ENCODE results near the gene KLHL25. TPM values are rescaled to one million over a fixed set of nuclear protein-coding genes. Genes with fewer than 3 reads are reported as not detected.

The KLHL25 gene
- total RNA-seq, 2 donors from 2014 or later, result 9.8 to 12.3 TPM

DNA sequence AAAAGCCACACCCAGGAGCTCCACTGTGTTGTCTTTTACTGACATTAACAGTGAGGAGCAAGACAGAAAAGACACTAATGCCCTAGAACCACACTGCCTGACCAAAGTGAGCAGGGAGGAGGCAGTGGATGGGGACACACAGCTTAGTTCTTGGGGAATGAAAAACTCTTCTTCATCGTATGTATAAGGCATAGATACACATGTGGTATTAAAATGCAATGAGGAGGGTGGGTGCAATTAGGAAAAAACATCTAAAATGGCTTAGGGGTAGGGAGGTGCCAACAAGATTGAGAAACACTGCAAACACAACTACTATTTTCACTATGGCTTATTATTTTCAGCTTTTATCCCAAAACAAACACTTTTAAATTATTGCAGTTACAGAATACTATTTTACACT is 15.5 kb downstream of the KLHL25 start:
- H3K4me3 Mint-ChIP-seq, result no peak overlapping the region
- DNase-seq (no peak), ATAC-seq (no peak)
- no peaks in the 10 kb centered on the region for H3K9me3 ChIP-seq (ENCODE audit: control insufficient read depth, low read length, poor library complexity, severe bottlenecking)
- H3K27ac Mint-ChIP-seq, result no peak overlapping the region
- H3K36me3 Mint-ChIP-seq (ENCODE audit: low read depth), result no peaks in the 10 kb centered on the region
- no peaks in the 10 kb centered on the region for H3K27me3 Mint-ChIP-seq
- peaks cover 31% of the 10 kb centered on the region for H3K4me1 Mint-ChIP-seq

DNA sequence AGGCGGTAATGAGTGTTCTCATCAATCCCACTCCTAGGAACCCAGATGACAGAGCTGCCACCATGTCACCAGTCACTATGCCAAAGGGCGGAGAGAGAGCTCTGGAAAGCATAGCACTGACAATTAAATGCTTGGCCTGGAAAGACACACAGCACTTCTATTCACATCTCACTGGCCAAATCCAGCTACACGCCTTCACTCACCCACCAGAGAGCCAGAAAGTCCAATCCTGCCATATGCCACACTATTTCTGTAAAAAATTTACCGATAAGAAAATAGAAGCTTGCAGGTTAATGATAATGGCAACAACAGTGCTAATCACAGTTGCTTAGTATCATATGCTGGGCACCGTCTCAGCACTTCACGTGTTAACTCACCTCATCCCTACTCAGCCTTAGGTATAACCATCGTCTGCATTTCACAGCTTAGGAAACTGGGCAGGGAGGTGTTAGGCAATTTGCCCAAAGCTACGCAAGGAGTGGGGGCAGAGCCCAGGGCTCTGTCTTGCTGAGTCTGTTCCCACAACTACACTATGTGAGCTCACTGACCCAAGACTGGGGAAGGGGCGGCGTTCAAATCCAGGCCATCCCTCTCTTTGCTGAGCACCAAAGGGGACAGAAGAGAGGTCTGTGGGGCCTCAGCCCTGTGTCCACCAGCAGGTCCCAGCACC is 16.5 kb downstream of the KLHL25 start:
- no peak overlapping the region for H3K27ac Mint-ChIP-seq

DNA sequence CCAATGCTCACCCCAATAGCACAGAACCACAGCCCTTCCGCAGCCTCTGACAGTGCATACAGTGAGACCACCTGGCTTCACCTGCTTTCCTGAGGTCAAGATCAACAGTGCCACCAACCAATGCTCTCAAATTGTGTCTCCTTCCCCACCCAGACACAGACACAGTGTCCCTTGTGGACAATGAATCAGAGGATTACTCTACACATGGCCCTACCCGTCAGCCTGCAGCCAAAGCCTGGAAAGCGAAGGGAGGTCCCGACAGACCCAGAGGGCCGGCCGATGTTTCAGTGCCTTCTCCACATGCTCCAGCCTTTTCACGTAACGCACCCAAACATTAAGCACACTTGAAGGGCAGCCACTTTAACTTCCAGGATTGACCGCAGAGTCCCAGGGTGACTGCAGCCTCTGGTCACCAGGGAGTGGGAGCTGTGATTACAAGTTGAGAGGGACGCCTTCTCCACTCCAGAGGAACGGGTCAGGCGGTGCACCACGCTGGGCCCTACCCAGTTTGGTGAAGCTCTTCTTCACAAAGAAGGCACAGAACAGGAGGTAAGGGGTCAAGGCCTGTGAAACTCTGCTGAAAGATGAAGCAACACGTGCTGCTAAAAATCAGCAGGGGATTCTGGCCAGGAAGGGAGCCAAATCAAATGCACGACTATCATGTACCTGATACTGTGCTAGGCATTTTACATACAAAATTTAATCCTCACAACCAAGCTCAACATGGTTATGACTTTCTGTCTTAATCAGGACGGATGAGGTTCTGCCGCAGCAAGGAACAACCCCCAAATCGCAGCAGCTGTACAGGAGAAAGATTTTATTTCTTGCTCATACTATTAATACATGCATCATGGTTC is 17.2 kb downstream of the KLHL25 start:
- DNase-seq (no peak), ATAC-seq (no peak)
- Mint-ChIP-seq H3K27me3 (no peaks in the 10 kb centered on the region), H3K4me3 (no peak overlapping the region), H3K36me3 (ENCODE audit: low read depth) (no peaks in the 10 kb centered on the region), H3K4me1 (peaks cover 34% of the 10 kb centered on the region), H3K27ac (no peak overlapping the region)
- no peaks in the 10 kb centered on the region for H3K9me3 ChIP-seq (ENCODE audit: control insufficient read depth, low read length, poor library complexity, severe bottlenecking)

More for the DNA sequence above, 16.5 kb downstream of the KLHL25 start:
- Mint-ChIP-seq H3K4me1 (peaks cover 32% of the 10 kb centered on the region), H3K36me3 (ENCODE audit: low read depth) (no peaks in the 10 kb centered on the region), H3K4me3 (no peak overlapping the region), H3K27me3 (no peaks in the 10 kb centered on the region)
- H3K9me3 ChIP-seq (ENCODE audit: control insufficient read depth, low read length, poor library complexity, severe bottlenecking), result no peaks in the 10 kb centered on the region
- DNase-seq, result no peak
- no peak for ATAC-seq

DNA sequence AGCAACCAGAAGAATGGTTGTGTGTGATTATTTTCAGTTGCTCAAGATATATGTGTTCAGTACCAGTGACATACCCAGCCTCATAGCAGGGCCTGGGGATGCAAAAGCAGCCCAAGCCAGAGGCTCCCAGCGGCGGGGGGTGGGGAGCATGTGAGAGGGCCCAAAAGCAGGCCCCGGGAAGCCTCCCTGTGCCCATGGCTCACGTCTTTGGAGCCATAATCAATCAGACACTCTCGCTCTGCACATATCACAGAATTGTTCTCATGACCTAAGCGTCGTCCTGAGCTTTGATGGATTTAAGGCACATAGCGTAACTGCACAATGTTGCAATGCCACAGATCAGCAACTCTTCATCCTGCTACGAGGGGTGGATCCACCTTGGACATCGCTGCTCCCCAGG is 20.8 kb downstream of the KLHL25 start:
- peaks cover 19% of the 10 kb centered on the region for H3K4me1 Mint-ChIP-seq
- no peak overlapping the region for H3K27ac Mint-ChIP-seq
- DNase-seq, result no peak
- no peak overlapping the region for H3K4me3 Mint-ChIP-seq
- H3K36me3 Mint-ChIP-seq (ENCODE audit: low read depth), result no peaks in the 10 kb centered on the region
- H3K27me3 Mint-ChIP-seq, result no peaks in the 10 kb centered on the region
- no peaks in the 10 kb centered on the region for H3K9me3 ChIP-seq (ENCODE audit: control insufficient read depth, low read length, poor library complexity, severe bottlenecking)
- ATAC-seq, result no peak

DNA sequence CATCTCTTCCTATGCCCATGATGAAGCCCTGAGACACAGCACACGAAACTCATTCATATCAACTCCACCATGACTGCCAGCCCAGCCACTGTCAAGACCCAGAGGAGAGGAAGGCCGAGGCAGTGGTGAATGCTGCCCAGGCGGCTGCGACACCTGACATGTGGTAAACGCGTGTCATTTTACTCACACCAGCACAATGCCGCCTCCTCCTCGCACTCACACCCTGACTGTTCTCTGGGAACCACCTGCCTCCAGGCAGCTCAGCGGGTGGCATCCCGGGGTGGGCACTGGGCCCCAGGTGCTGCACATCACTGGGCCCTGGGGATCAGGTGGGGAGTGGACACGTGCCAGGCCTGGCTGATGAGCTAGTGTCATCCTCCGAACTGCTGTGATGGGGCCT is 21.5 kb downstream of the KLHL25 start:
- no peaks in the 10 kb centered on the region for H3K27me3 Mint-ChIP-seq
- no peaks in the 10 kb centered on the region for H3K36me3 Mint-ChIP-seq (ENCODE audit: low read depth)
- DNase-seq (no peak), ATAC-seq (no peak)
- H3K27ac Mint-ChIP-seq, result no peak overlapping the region
- no peaks in the 10 kb centered on the region for H3K9me3 ChIP-seq (ENCODE audit: control insufficient read depth, low read length, poor library complexity, severe bottlenecking)
- no peak overlapping the region for H3K4me3 Mint-ChIP-seq
- peaks cover 19% of the 10 kb centered on the region for H3K4me1 Mint-ChIP-seq

DNA sequence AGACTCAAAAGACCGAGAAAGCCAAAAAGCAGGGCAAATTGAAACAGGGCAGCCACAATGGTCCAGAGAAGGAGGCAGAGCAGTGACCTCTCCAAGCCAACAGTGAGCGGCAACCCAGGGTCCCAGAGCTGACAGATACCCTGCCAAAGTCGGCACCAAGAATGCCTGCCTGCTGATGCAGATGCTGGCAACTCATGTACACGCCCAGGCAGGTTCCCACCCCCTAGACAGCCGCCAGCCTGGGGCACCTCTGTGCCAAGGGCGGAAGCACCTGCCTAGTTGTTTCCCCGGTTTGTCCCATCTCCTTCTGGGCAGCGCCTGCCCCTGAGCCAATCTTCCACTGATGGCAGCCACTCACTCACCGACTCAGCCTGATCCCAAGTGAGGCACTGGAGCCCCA is 22.1 kb downstream of the KLHL25 start:
- H3K27ac Mint-ChIP-seq, result no peak overlapping the region
- DNase-seq, result no peak
- H3K4me3 Mint-ChIP-seq, result no peak overlapping the region
- H3K27me3 Mint-ChIP-seq, result no peaks in the 10 kb centered on the region
- H3K4me1 Mint-ChIP-seq, result peaks cover 16% of the 10 kb centered on the region
- H3K36me3 Mint-ChIP-seq (ENCODE audit: low read depth), result no peaks in the 10 kb centered on the region
- H3K9me3 ChIP-seq (ENCODE audit: control insufficient read depth, low read length, poor library complexity, severe bottlenecking), result no peaks in the 10 kb centered on the region
- no peak for ATAC-seq

DNA sequence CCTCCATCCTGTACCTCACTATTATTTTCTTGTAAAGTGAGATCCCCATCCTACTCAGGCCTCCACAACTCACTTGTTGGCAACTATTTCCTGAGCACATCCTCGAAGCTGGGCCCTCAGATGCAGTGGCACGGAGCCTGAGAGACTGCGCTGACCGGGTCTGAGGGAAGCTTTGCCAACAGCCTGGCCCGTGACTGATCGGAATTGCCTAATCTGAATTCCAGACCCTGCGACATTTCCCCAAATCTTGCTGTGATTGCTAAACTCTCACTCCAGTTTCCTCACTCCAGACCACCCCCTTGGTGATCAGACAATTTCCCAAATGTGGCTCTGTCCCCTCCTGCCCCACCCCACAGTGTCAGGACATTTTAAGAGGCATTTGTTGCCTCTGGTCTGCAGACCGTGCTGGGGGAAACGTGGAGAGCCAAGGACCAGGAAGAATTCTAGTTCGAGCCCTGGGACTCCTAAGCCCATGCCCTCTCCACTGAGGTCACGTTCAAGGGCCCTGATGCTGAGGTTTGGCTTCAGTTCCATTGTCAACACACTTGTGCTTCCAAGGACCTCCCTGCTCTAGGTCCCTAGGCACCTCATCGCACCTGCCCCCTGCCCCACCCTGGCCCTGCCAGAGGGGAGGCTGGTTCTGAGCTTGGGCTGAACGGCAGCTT is 22.8 kb downstream of the KLHL25 start:
- H3K9me3 ChIP-seq (ENCODE audit: control insufficient read depth, low read length, poor library complexity, severe bottlenecking), result no peaks in the 10 kb centered on the region
- DNase-seq, result no peak
- H3K36me3 Mint-ChIP-seq (ENCODE audit: low read depth), result no peaks in the 10 kb centered on the region
- H3K27ac Mint-ChIP-seq, result no peak overlapping the region
- peaks cover 13% of the 10 kb centered on the region for H3K4me1 Mint-ChIP-seq
- ATAC-seq, result no peak
- no peaks in the 10 kb centered on the region for H3K27me3 Mint-ChIP-seq
- H3K4me3 Mint-ChIP-seq, result no peak overlapping the region

DNA sequence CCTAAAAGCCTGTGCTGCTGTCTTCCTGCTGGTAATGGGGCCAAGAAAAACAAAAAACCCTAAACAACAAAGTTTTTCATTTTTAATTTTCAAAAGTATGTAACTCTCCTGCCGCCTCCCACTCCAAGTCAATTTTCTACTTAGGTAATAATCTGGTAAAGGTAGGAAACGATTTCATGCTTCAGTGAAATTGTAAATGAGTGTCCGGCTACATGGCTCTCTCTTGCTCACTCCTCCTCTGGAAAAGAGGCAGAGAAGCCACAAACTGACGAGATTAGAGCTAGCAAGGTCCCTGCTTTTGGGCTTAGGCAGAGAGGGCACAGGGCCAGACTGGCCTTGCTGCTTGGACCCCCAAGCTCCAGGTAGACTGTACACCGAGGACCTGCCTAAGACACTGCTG is 23.5 kb downstream of the KLHL25 start:
- H3K9me3 ChIP-seq (ENCODE audit: control insufficient read depth, low read length, poor library complexity, severe bottlenecking), result no peaks in the 10 kb centered on the region
- H3K4me3 Mint-ChIP-seq, result no peak overlapping the region
- H3K27me3 Mint-ChIP-seq, result no peaks in the 10 kb centered on the region
- no peaks in the 10 kb centered on the region for H3K36me3 Mint-ChIP-seq (ENCODE audit: low read depth)
- ATAC-seq, result no peak
- no peak overlapping the region for H3K27ac Mint-ChIP-seq
- no peak for DNase-seq
- H3K4me1 Mint-ChIP-seq, result peaks cover 16% of the 10 kb centered on the region

DNA sequence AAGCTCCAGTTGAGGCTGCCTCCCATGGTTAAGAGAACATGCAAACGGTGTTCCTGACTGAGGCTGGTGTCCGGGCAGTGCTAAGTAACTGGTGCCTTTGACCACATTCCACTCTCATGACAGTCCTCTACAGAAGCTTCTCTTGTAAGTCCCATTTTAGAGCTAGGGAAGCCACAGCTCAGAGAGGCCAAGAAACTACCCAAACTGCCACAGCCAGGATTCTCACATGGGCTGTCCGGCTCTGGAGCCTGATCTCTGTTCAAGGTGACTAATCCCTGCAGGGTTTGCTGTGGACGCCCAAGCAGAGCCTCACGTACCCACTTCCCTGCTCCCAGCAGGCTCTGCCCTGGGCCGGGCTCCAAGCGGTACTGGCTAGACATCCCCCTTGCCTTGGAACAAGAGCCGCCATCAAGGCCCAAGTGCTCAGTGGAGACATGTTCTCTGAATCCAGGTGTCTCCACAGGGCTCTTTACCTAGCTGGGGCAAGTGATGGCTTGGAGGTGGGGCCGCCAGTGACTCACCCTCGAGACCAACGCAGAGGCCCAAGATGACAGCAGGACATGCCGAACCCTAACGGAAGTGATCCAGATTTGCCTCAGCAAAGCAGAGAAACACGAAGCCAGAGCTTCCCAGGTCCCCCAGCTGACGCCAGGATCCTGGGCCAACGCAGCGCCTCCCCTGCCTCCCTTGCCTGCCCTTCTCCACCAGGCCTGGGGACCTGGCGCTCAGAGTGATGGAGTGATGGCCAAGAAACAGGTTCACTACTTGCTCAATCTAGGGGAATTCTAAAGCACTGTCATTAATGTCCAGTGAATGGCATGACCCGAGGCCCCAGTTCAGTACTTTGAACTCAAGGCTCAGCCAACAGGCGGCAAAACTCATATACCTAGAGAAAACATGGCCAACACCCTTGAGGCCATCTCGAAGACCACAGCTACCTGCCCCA is 24.4 kb downstream of the KLHL25 start:
- H3K27me3 Mint-ChIP-seq, result no peaks in the 10 kb centered on the region
- H3K4me3 Mint-ChIP-seq, result no peak overlapping the region
- DNase-seq, result no peak
- H3K27ac Mint-ChIP-seq, result no peak overlapping the region
- no peaks in the 10 kb centered on the region for H3K36me3 Mint-ChIP-seq (ENCODE audit: low read depth)
- peaks cover 21% of the 10 kb centered on the region for H3K4me1 Mint-ChIP-seq
- ATAC-seq, result no peak
- no peaks in the 10 kb centered on the region for H3K9me3 ChIP-seq (ENCODE audit: control insufficient read depth, low read length, poor library complexity, severe bottlenecking)

DNA sequence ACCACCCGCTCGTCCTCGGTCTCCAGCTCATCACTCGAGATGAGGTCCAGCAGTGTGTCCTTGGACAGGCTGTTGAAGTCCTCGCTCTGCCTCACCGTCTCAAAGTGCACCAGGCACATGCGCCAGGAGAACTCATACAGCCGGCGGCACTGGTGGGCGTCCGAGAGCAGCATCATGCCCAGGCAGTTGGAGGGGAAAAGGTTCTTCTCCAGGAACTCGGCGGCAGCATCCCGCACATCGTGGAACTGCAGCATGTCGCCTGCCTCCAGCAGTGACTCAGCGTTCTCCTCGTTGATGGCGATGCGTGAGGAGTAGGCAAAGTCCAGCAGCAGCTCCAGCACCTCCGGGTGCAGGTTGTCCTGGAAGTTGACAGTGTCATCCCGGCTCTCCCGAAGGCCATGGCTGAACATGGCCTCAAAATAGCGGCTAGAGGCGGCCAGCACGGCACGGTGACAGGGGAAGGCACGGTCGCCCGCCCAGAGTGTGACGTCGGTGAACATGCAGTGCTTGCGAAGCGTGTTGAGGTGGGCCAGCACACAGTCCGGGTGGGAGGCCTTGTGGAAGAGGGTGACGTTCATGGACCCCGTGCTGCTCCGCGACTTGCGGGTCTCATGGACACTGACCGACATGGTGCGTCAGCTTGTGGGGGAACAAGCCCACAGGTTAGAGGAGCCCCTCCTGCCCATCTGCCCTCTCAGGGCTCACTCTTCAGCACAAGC is 25.4 kb downstream of the KLHL25 start:
- H3K36me3 Mint-ChIP-seq (ENCODE audit: low read depth), result no peaks in the 10 kb centered on the region
- H3K27ac Mint-ChIP-seq, result no peak overlapping the region
- H3K27me3 Mint-ChIP-seq, result no peaks in the 10 kb centered on the region
- no peak for DNase-seq
- H3K4me1 Mint-ChIP-seq, result peaks cover 24% of the 10 kb centered on the region
- no peak overlapping the region for H3K4me3 Mint-ChIP-seq
- no peaks in the 10 kb centered on the region for H3K9me3 ChIP-seq (ENCODE audit: control insufficient read depth, low read length, poor library complexity, severe bottlenecking)
- ATAC-seq, result no peak

DNA sequence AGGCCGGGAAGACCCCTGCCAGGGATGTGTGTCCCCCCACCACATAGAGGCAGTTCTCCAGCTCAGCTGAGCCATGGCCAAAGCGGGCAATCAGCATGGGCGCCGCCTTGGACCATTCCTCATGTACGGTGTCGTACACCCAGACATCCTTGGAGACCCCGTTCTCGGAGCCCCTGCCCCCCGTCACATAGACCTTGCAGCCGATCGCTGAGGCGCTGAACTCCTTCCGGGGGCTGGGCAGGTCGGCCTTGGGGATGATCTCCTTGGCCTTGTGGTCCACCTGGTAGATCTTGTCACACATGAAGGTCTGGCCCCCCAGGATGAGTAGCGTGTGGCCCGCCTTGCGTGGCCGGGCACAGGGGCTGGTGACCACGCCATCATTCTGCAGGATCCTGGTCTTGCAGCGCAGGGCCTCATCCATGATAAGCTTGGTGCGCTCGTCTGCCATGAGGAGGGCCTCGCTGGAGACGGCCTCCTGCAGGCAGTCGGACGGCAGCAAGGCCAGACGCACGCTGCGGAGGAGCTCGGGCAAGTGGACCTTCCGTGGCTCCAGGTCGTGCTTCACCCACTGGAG is 26.0 kb downstream of the KLHL25 start:
- Mint-ChIP-seq H3K4me1 (peaks cover 20% of the 10 kb centered on the region), H3K27me3 (no peaks in the 10 kb centered on the region), H3K36me3 (ENCODE audit: low read depth) (no peaks in the 10 kb centered on the region), H3K27ac (no peak overlapping the region), H3K4me3 (no peak overlapping the region)
- H3K9me3 ChIP-seq (ENCODE audit: control insufficient read depth, low read length, poor library complexity, severe bottlenecking), result no peaks in the 10 kb centered on the region
- DNase-seq, result no peak
- ATAC-seq, result no peak

All from T-helper 17 cell (primary cell).